Activated CD4-positive, alpha-beta T cell treated with anti-CD3 and anti-CD28 coated beads, Interleukin-2, amount 50 U/mL, for 24 hours (primary cell): ENCODE measurements around the gene OR4N2.
"Not testable (repeated sequence)": the region's sequence is repeated elsewhere in the genome, so short reads cannot be mapped to it uniquely, and the experiment has no call there.

Source experiments
- DNase-seq, 2 donors: peaks; one replicate each; pipeline ENCODE4 v3.0.0-alpha.2; 2020; ENCODE audit warnings: low read depth in 1 of 2, low spot score in 1 of 2

Gene OR4N2

GRCh38 chr14:19803470-19803869 lies at the start of gene OR4N2:
TSS of gene OR4N2 (plus strand) at chr14:19803770. CDS start at chr14:19827449, 23,679 bp downstream.
- not testable (repeated sequence) for DNase-seq

DNA sequence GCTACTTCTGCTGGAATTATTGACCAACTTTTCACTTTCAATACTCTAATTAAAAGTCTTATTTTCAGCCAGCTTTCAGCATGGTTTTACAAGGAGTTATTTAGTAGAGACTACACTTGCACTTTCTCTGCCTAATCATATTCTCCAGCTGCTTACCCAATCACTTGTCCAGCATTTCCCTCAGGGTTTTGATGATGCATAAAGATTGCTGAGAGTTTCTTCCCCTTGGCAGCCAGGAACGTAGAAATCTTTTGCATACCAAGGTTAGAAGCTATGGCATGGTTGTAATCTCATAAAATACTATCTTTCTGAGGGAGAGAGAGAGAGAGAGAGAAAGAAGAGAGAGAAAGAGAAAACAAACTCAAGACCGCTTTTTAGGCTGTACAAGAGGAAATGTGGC lies 49.4 kb upstream of the OR4N2 start:
- no peak for DNase-seq

- not testable (repeated sequence) for DNase-seq
These were observed 32.1 kb upstream of the OR4N2 start for GRCh38 chr14:19771491-19771890.

DNA sequence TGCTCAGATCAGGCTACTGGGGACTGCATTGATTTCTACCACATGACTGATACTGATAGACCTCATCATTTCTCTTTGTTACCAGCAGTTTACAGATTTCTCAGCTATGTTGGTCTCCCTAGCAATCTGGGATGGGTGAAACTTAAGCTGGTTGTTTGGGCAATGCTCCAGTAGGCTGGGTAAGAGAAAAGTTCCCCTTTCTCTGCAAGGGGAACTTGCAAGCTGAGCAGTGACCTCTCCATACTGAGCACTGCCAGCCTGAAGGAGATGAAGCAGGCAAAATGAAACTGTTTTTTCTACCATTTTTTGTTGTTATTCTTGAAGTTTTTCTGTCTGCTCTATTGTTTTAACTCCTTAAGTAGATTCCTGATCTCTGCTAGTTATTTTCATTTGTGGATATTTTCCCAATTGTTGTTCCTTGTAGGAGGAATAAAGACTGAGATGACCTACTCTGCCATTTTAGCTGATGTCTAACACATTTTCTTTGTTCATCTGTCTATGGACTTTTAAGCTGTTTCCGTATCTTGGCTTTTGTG lies 31.6 kb upstream of the OR4N2 start:
- no peak for DNase-seq

DNA sequence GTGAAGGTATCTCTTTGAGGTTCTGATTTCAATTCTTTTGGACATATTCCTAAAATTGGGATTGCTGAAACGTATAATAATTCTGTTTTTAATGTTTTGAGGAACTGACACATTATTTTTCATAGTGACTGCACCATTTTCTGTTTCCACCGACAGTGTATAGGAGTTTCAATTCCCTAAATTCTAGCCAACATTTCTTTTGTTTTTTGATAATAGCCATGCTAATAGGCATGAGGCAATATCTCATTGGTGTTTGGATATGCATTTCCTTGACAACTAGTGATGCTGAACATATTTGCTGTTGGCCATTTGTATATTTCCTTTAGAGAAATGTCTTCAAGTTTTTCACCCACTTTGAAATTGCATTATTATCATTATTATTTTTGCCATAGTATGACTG lies 31.1 kb upstream of the OR4N2 start:
- DNase-seq, result not testable (repeated sequence)

- not testable (repeated sequence) for DNase-seq
These were observed 30.4 kb upstream of the OR4N2 start, which contains the start of gene OR4M1 for GRCh38 chr14:19773204-19773603. TSS of gene OR4M1 (plus strand) at chr14:19773504. CDS start at chr14:19780323, 6,819 bp downstream.

DNA sequence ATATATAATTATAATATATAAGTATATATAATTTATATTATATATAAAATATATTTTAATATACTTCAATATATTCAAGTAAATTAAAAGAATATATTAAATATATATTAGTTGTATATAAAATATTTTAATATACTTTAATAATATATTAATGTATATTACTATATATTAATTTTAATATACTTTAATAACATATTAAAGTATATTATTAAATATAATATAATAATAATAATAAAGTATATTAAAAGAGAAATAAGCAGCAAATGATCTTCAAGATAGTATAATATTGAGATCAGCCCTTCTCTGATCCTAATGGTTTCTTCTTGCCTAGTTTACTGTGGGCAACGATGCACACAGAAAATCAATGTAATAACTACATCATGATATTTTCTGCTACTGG lies 28.0 kb upstream of the OR4N2 start:
- DNase-seq, result no peak

DNA sequence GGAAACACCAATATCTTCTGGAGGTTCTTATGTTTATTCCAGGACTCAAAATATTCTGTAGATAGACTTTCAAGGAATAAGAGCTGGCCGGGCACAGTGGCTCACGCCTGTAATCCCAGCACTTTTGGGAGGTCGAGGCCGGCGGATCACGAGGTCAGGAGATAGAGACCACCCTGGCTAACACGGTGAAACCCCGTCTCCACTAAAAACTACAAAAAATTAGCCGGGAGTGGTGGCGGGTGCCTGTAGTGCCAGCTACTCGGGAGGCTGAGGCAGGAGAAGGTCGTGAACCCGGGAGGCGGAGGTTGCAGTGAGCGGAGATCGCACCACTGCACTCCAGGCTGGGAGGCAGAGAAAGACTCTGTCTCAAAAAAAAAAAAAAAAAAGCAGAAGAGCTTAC lies 17.7 kb upstream of the OR4N2 start:
- DNase-seq, result not testable (repeated sequence)

DNA sequence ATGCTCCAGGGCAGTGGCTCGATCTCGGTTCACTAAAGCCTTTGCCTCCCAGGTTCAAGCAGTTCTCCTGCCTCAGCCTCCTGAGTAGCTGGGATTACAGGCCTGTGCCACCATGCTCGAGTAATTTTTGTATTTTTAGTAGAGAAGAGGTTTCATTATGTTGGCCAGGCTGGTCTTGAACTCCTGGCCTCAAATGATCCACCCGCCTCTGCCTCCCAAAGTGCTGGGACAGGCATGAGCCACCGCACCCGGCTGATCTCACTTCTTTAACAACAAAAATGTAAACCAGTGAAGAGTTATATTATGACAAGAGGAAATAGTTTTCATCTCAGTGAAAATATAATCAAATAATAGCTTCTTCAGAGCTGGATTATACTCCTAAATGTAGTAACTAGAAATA lies 16.3 kb upstream of the OR4N2 start:
- DNase-seq, result not testable (repeated sequence)

- DNase-seq, result not testable (repeated sequence)
These were observed 15.4 kb upstream of the OR4N2 start for GRCh38 chr14:19788150-19788549.

DNA sequence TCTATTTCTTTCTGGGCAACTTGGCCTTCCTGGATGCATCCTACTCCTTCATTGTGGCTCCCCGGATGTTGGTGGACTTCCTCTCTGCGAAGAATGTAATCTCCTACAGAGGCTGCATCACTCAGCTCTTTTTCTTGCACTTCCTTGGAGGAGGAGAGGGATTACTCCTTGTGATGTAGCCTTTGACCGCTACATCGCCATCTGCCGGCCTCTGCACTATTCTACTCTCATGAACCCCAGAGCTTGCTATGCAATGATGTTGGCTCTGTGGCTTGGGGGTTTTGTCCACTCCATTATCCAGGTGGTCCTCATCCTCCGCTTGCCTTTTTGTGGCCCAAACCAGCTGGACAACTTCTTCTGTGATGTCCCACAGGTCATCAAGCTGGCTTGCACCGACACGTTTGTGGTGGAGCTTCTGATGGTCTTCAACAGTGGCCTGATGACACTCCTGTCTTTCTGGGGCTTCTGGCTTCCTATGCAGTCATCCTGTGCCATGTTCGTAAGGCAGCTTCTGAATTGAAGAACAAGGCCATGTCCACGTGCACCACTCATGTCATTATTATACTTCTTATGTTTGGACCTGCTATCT lies 7.0 kb upstream of the OR4N2 start:
- not testable (repeated sequence) for DNase-seq

DNA sequence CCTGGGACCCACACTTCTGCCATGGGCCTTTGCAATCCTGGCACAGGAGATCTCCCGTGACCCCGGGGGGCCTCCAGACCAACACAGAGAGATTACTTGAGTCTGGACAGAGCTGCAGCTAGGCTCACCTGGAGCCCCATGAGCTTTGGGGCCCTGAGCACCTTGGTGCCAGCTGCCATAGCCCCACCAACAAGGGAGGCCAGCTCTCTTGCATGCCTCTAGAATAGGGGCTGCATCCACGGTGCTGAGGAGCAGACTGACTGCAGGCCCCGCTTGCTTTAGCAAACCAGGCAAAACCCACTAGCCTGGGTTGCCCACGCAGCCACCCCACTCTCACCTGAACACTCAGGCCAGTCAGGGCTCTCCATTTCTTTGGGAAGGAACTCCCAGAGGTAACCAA lies 3.7 kb upstream of the OR4N2 start:
- no peak for DNase-seq

DNA sequence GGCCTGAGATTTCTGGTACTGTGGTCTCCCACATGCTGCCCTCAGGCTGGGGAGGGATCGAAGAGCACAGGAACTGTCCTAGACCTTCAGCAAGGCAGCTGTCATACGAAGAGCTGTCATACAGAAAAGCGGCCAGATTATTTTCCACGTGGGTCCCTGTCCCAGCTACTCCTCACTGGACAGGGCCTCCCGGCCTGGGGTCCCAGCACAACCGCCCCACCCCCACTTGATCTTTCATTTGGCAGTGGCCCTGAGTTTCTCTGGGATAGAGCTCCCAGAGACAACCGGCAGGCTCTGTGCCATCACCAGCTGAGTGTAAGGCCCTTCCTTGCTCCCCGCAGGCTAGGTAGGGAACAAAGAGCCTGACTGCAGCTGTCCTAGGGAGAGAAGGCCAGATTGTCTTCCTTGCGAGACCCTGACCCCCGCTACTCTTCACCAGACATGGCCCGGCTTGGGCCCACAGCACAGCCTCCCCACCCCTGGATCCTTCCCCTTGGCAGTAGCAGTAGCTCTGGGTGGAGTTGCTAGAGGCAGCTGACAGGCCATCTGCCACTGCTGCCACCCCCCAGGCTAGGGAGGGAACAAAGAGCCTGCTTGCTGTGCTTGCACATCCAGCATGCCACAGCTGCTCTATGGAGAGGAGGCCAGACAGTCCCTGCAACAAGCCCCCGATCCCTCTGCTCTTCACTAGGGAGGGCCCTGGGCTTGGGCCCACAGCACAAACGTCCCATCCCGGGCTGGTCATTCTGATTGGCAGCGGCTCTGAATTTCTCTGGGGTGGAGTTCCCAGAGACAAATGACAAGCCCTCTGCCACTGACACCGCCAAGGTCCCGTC lies 3.1 kb upstream of the OR4N2 start:
- no peak for DNase-seq

GRCh38 chr14:19801118-19801464 lies 2.5 kb upstream of the OR4N2 start:
- DNase-seq, result no peak

DNA sequence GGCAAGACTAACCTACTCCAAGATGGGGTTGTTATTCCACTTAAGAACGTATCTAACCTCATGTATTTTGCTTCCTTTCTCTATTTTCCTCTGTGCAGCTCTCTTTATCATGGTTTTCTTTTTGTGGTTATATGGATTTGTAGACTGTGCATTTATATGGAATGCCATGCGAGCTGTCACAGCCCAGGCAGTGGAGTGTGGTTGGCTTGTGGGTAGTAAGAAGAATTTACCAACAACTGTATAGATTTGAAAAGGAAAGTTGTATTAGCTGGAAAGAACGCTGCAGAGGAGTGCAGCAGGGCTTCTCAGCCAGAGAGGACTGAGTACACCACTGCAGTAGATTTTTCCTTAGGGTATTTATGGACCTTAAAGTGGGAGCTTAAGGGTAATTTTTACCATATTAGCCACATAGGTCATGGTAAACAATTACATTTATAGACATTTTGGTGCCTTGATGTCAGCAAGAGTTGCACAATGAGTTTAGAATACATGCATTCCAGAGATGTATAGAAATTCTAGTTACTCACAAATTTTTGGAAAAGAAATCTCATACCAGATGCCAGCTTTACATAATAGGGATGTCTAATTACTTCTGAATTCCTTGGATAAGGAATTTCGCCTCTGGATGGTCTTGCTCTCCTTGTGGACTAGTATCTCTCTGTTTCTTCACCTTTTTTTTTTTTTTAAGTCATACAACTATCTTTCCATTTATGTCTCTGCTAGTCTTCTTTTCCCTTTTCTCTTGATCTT lies 9.8 kb downstream of the OR4N2 start:
- not testable (repeated sequence) for DNase-seq

DNA sequence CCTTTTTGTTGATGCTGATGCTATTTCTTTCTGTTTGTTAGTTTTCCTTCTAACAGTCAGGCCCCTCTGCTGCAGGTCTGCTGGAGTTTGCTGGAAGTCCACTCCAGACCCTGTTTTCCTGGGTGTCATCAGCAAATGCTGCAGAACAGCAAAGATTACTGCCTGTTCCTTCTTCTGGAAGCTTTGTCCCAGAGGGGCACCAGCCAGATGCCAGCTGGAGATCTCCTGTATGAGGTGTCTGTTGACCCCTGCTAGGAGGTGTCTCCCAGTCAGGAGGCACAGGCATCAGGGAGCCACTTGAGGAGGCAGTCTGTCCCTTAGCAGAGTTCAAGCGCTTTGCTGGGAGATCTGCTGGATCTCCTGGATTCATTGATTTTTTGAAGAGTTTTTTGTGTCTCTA lies 16.3 kb downstream of the OR4N2 start:
- not testable (repeated sequence) for DNase-seq

- not testable (repeated sequence) for DNase-seq
These were observed 17.4 kb downstream of the OR4N2 start for GRCh38 chr14:19821016-19821415.

GRCh38 chr14:19823178-19823577 lies 19.6 kb downstream of the OR4N2 start:
- no peak for DNase-seq

GRCh38 chr14:19823765-19824164 lies 20.2 kb downstream of the OR4N2 start:
- no peak for DNase-seq

- DNase-seq, result not testable (repeated sequence)
These were observed 24.2 kb downstream of the OR4N2 start for GRCh38 chr14:19827626-19828244.

- no peak for DNase-seq
These were observed 24.7 kb downstream of the OR4N2 start for GRCh38 chr14:19828314-19828713.
